ENCODE data around the gene SARS1.

The SARS1 gene

DNA sequence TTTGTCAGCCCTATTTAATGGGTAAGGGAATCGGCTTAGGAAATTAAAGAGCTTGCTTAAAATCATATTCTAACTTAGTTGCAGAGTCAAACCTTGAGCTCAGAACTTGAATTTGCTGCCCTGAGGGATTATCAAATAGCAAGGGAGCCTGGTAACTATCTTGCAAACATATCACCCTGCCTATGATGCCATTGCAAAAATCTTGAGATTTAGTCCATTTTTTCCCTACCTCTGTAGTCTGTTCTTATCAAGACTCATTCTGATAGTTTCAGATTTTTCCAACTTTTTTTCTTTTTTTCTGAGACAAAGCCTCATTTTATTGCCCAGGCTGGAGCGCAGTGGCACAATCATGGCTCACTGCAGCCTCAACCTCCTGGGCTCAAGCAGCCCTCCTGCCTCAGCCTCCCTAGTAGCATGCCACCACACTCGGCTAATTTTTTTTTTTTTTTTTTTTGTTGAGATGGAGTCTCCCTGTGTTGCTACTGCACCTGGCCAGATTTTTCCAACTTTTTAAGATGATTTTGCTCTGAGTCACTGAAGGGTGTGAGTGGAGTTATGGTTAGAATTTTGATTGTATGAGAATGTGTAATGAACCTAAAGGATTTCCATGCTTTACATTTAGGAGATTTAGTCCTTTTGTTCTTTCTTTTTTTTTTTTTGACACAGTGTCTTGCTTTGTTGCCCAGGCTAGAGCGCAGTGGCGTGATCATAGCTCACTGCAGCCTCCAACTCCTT is 12.2 kb downstream of the SARS1 start:
- no peak for DNase-seq (ENCODE audit: low read depth)

- no peak for DNase-seq (ENCODE audit: low read depth)
Measured at GRCh38 chr1:109228167-109228566, 14.4 kb downstream of the SARS1 start.

- no peak for DNase-seq (ENCODE audit: low read depth)
Measured at GRCh38 chr1:109229531-109230127, 15.9 kb downstream of the SARS1 start.

- DNase-seq (ENCODE audit: low read depth) = no peak
Measured at GRCh38 chr1:109231066-109231465, 17.3 kb downstream of the SARS1 start.

- no peak for DNase-seq (ENCODE audit: low read depth)
Measured at GRCh38 chr1:109235137-109235536, 21.4 kb downstream of the SARS1 start.

GRCh38 chr1:109237512-109237911 is 23.8 kb downstream of the SARS1 start:
- DNase-seq (ENCODE audit: low read depth) = no peak

DNA sequence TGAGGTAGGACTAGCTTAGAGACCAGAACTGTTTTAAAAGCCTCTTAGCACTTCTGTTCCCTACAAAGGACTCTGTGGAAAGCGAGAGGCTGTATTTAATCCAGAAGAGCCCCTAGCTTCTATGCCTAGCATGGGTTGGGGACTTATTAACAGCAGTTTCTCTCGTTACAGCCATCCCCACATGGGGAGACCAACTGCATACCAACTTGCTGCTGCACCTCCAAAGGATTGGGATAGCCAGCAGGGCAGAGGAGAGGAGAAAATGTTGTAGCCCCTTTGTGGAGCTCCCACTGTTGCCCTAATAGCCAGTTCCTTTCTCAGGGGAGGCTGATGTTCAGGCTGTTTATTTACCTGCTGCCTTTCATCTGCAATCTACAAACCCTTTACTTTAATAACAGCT is 24.7 kb downstream of the SARS1 start:
- DNase-seq (ENCODE audit: low read depth) = no peak

- DNase-seq (ENCODE audit: low read depth) = no peak
Measured at GRCh38 chr1:109239047-109239408, 25.3 kb downstream of the SARS1 start.

GRCh38 chr1:109239409-109240068 is 25.8 kb downstream of the SARS1 start:
- DNase-seq (ENCODE audit: low read depth) = no peak

DNA sequence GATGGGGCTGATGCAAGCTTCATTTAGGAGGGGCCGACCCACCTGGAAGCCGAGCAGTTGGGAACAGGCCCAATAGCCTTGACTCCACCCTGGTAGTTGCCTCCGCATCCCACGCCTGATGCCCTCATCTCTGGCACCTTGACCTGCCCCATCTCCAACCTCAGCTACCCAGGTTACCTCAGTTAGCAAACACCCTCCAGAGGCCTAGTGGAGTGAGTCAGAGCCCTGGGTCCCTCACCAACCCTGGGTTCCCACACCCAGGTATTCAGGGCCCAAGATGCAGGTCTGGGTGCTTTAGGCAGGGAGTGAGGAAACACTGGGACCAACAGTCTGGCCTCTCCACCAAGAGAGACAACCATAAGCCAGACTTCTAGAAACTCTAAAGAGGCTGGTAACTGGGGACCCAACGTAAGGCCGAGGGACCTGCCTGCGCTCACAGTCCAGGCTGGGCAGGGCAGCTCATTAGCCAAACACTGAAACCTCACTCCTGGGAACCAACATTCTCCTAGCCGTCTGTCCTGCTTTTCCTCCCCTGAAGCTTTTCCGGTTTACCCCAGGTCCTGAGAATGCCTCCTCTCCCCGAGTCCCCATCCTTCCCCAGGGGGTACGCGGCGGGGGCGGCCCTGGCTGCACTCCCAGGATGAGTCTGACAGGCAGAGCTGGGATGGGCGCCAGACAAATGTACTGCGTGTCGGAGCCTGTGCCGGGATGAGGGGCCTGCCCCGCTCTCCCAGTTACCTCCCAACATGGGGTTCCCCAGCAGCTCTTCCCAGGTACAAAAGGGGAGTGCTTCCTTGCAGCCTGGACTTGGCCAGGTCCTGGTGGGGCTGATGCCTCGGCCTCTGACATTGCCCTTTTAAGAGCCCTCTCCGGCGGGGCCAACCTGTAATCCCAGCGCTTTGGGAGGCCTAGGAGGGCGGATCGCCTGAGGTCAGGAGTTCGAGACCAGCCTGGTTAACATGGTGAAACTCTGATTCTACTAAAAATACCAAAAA is 26.7 kb downstream of the SARS1 start:
- no peak for DNase-seq (ENCODE audit: low read depth)

DNA sequence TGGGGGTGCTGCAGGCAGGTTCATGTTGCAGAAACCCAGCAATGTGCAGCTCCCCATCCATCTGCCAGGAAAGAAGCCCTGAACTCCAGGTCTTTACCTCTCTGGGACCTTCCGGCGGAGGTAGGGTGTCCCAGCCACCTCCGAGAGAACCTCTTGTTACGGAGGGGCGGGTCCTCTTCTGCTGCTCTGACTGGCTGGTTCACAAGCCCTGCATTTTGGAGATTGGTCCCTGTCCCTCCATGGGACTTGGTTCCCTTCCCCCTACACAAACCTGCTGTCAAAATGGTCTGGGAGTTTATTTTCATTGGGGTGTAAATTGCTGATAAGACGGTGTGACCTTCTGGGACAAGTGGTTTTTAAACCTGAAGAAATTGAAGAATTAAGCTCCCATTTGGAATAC is 27.6 kb downstream of the SARS1 start:
- DNase-seq (ENCODE audit: low read depth) = no peak

GRCh38 chr1:109241841-109242345 is 28.2 kb downstream of the SARS1 start:
- no peak for DNase-seq (ENCODE audit: low read depth)

DNA sequence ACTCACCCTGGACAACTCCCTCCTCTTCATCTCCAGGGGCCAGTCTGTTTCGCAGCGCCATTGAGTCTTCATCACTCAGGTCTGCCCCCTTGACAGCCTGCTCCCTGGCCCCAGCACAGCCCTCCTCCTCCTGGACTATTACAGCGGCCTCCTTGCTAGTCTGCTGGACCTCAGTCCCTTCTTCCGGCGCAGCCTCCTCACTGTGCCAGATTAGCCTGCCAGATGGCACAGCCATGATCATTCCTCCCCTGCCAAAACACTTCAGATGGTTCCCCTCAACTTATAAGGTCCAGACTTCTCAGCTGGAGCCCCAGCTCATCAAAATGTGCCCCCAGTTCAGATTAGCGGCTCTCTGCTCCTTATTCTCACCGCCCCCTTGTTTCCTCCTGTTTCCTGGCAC is 28.7 kb downstream of the SARS1 start:
- DNase-seq (ENCODE audit: low read depth) = no peak

- no peak for DNase-seq (ENCODE audit: low read depth)
Measured at GRCh38 chr1:109243221-109243620, 29.5 kb downstream of the SARS1 start.

DNA sequence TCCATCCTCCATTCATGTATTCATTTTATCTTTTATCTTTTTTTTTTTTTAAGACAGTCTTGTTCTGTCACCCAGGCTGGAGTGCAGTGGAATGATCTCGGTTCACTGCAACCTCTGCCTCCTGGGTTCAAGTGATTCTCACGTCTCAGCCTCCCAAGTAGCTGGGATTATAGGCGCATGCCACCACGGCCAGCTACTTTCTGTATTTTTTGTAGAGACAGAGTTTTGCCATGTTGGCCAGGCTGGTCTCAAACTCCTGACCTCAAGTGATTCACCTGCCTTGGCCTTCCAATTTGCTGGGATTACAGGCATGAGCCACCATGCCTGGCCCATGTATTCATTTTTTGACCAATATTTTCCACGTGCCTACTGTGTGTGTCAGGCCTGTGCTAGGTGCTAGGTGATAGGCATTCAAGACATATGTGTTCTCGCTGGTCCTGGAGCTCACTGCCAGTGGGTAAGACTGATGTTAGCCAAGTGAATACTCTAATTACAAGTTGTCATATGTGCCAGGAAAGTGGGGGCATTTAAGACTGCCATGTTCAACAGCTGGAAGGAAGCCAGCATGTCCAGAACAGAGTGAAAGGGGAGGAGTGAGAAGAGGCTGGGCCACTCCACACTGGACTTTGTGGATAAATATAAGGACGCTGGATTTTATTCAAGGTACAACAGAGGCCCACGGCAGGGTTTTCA is 30.3 kb downstream of the SARS1 start:
- DNase-seq (ENCODE audit: low read depth) = no peak

- no peak for DNase-seq (ENCODE audit: low read depth)
Measured at GRCh38 chr1:109246141-109246551, 32.4 kb downstream of the SARS1 start.

DNA sequence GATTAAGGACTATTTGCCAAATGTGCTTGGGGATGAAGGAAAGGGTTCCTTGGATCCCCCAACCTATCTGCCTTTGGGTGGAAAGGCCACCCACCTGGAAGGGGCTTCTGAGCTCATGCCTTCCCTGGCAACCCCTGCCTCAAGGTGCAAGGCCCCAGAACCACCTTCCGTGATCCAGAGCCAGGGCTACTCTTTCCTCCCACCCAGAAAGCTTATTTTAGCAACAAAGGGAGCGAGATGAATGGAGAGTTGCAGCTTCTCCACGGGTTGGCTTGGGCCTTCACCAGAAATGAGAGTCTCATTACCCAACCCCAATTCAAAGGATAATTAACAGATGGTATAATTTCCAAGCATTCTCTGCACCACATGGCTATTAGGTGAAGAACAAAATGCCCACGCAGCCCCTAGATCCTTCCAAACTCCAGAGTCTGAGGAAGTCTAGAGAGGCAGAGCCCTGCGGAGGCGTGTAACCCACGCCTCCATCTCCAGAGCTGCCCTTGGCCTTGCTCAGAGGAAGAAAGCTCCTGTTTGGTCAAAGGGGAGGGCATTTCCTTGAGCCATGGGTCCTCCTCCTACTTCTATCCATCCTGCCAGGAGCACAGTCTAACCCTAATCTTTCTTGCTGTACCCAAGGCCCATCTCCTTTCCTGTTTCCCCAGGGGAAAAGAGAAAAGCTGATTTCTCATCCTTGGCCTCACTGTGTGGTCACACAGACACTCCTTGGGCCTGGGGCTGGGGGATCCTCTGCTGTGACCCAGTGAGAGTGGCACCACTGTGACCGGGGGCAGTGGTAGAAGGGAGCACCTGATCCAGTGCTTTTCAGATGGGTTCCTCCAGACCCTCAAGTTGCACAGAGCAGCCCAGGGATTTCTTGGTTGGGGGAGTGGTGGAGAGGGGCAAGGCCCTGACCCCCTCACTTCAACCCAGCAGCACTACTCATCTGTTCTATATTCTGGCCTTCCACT is 34.0 kb downstream of the SARS1 start:
- no peak for DNase-seq (ENCODE audit: low read depth)

GRCh38 chr1:109248444-109248796 is 34.7 kb downstream of the SARS1 start:
- no peak for DNase-seq (ENCODE audit: low read depth)

DNA sequence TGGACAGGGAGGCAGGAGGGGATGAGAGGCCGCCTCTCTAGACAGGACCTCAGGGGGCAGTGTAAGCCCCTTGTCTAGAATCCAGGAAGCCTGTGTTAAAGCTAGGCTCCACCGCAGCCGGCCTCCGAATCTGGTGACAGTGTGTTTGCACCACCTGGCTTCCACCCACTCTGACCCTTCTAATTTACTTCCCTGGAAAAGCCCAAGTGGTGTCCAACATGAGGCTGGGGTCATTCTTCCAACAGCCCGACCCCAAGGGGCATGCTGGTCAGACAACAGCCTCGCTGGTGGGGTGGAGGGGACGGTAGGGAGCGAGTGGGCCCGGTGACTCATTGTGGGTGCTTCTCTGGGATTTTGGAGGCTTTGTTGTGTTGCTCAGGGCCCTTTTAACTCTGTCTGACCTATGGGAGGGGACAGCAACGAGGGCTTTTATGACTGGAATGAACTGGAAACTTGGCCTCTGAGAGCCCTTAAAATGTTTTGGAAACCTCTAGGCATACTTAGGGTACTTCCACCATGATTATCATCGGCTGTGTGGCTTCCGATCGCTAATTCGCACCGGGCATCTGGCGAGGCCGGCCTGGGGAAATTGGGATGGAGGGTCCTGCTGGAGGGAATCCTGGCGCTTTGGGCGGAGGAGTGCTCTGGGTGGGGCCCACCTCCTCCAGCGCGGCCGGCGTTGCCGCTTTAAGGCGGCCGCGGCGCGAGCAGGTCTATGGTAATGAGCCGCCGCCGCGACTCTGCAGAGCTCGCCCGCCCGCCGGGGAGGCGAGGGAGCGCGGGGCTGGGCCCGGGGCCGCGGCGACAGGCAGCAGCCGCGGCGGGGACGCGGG is 35.3 kb downstream of the SARS1 start, which contains the start of gene CELSR2:
Gene CELSR2 (plus strand): TSS at position 743 of the 833 bp plus-strand sequence. CDS start 541 bp downstream, outside the sequence.
- DNase-seq (ENCODE audit: low read depth) = no peak

Measured in GM04503 (cell line).